Measurements from ENCODE around the gene ZDHHC3.

The ZDHHC3 gene

GRCh38 chr3:44963571-44964325, 12.2 kb downstream of the ZDHHC3 start:
- H3K27ac ChIP-seq = no peak overlapping the region
- no peak for TF ChIP-seq CTCF (conservative IDR thresholded peaks at IDR 0.05)

- H3K27ac ChIP-seq = no peak overlapping the region
- no peak for TF ChIP-seq CTCF (conservative IDR thresholded peaks at IDR 0.05)
Observed at GRCh38 chr3:44962621-44963393, 13.2 kb downstream of the ZDHHC3 start.

GRCh38 chr3:44961888-44962287, 14.1 kb downstream of the ZDHHC3 start:
- TF ChIP-seq CTCF (conservative IDR thresholded peaks at IDR 0.05) = no peak
- no peak overlapping the region for H3K27ac ChIP-seq

- TF ChIP-seq CTCF (conservative IDR thresholded peaks at IDR 0.05) = no peak
- H3K27ac ChIP-seq = no peak overlapping the region
Observed at GRCh38 chr3:44960387-44961026, 15.5 kb downstream of the ZDHHC3 start.

- peak overlapping the region; percentile 79 for H3K27ac ChIP-seq
- no peak for TF ChIP-seq CTCF (conservative IDR thresholded peaks at IDR 0.05)
Observed at GRCh38 chr3:44958386-44958785, 17.6 kb downstream of the ZDHHC3 start.

- H3K27ac ChIP-seq = peak overlapping the region; percentile 79
- no peak for TF ChIP-seq CTCF (conservative IDR thresholded peaks at IDR 0.05)
Observed at GRCh38 chr3:44957986-44958385, 18.0 kb downstream of the ZDHHC3 start.

GRCh38 chr3:44955917-44956316, 20.1 kb downstream of the ZDHHC3 start:
- no peak overlapping the region for H3K27ac ChIP-seq

More at GRCh38 chr3:44955917-44956316, 20.1 kb downstream of the ZDHHC3 start:
- TF ChIP-seq CTCF (conservative IDR thresholded peaks at IDR 0.05) = no peak
